ENCODE results near the gene IL1RAPL2.
"Not testable (repeated sequence)": the region's sequence is repeated elsewhere in the genome, so short reads cannot be mapped to it uniquely, and the experiment has no call there.

Gene IL1RAPL2

GRCh38 chrX:105752338-105752956, 1186.4 kb downstream of the IL1RAPL2 start:
- Mint-ChIP-seq H3K27me3 (no peaks in the 10 kb centered on the region), H3K27ac (no peak overlapping the region), H3K9me3 (no peaks in the 10 kb centered on the region), H3K4me1 (no peaks in the 10 kb centered on the region), H3K36me3 (no peaks in the 10 kb centered on the region), H3K4me3 (no peak overlapping the region)
- ATAC-seq (replicated peaks) (no peak), DNase-seq (no peak)

- ATAC-seq (replicated peaks): no peak
- H3K36me3 Mint-ChIP-seq: no peaks in the 10 kb centered on the region
- H3K4me3 Mint-ChIP-seq: no peak overlapping the region
- no peaks in the 10 kb centered on the region for H3K9me3 Mint-ChIP-seq
- no peaks in the 10 kb centered on the region for H3K4me1 Mint-ChIP-seq
- DNase-seq: no peak
- H3K27me3 Mint-ChIP-seq: no peaks in the 10 kb centered on the region
- no peak overlapping the region for H3K27ac Mint-ChIP-seq
These were observed 1187.4 kb downstream of the IL1RAPL2 start for GRCh38 chrX:105753411-105753810.

- H3K4me1 Mint-ChIP-seq: no peaks in the 10 kb centered on the region
- no peaks in the 10 kb centered on the region for H3K9me3 Mint-ChIP-seq
- no peaks in the 10 kb centered on the region for H3K36me3 Mint-ChIP-seq
- H3K27ac Mint-ChIP-seq: no peak overlapping the region
- DNase-seq (no peak), ATAC-seq (replicated peaks) (no peak)
- H3K4me3 Mint-ChIP-seq: no peak overlapping the region
- H3K27me3 Mint-ChIP-seq: no peaks in the 10 kb centered on the region
These were observed 1188.4 kb downstream of the IL1RAPL2 start for GRCh38 chrX:105754286-105754964.

- DNase-seq: no peak
- Mint-ChIP-seq H3K27me3 (no peaks in the 10 kb centered on the region), H3K4me1 (no peaks in the 10 kb centered on the region), H3K4me3 (no peak overlapping the region), H3K9me3 (no peaks in the 10 kb centered on the region), H3K36me3 (no peaks in the 10 kb centered on the region), H3K27ac (no peak overlapping the region)
- no peak for ATAC-seq (replicated peaks)
These were observed 1189.1 kb downstream of the IL1RAPL2 start for GRCh38 chrX:105755109-105755508.

GRCh38 chrX:105758754-105759153, 1192.8 kb downstream of the IL1RAPL2 start:
- Mint-ChIP-seq H3K9me3 (no peaks in the 10 kb centered on the region), H3K4me1 (no peaks in the 10 kb centered on the region), H3K36me3 (no peaks in the 10 kb centered on the region), H3K27ac (no peak overlapping the region), H3K4me3 (no peak overlapping the region), H3K27me3 (no peaks in the 10 kb centered on the region)
- no peak for ATAC-seq (replicated peaks)
- DNase-seq: no peak

GRCh38 chrX:105759598-105759997, 1193.6 kb downstream of the IL1RAPL2 start:
- H3K4me3 Mint-ChIP-seq: no peak overlapping the region

GRCh38 chrX:105765691-105766090, 1199.7 kb downstream of the IL1RAPL2 start:
- DNase-seq (no peak), ATAC-seq (replicated peaks) (no peak)
- H3K4me3 Mint-ChIP-seq: no peak overlapping the region
- H3K27me3 Mint-ChIP-seq: no peaks in the 10 kb centered on the region
- no peaks in the 10 kb centered on the region for H3K4me1 Mint-ChIP-seq
- no peaks in the 10 kb centered on the region for H3K36me3 Mint-ChIP-seq
- H3K27ac Mint-ChIP-seq: no peak overlapping the region
- H3K9me3 Mint-ChIP-seq: peaks cover 0 to 3% of the 10 kb centered on the region in 2 donors

More at GRCh38 chrX:105759598-105759997, 1193.6 kb downstream of the IL1RAPL2 start:
- no peaks in the 10 kb centered on the region for H3K9me3 Mint-ChIP-seq
- no peak for DNase-seq
- H3K27me3 Mint-ChIP-seq: no peaks in the 10 kb centered on the region
- no peak for ATAC-seq (replicated peaks)
- no peaks in the 10 kb centered on the region for H3K36me3 Mint-ChIP-seq
- no peaks in the 10 kb centered on the region for H3K4me1 Mint-ChIP-seq
- no peak overlapping the region for H3K27ac Mint-ChIP-seq

- ATAC-seq (replicated peaks): no peak
- no peak overlapping the region for H3K27ac Mint-ChIP-seq
- no peak for DNase-seq
- no peaks in the 10 kb centered on the region for H3K36me3 Mint-ChIP-seq
- H3K9me3 Mint-ChIP-seq: peaks cover 0 to 3% of the 10 kb centered on the region in 2 donors
- no peaks in the 10 kb centered on the region for H3K27me3 Mint-ChIP-seq
- H3K4me1 Mint-ChIP-seq: no peaks in the 10 kb centered on the region
- H3K4me3 Mint-ChIP-seq: no peak overlapping the region
These were observed 1207.8 kb downstream of the IL1RAPL2 start for GRCh38 chrX:105773801-105774200.

GRCh38 chrX:105775679-105776078, 1209.7 kb downstream of the IL1RAPL2 start:
- no peaks in the 10 kb centered on the region for H3K4me1 Mint-ChIP-seq
- ATAC-seq (replicated peaks) (no peak), DNase-seq (no peak)
- no peaks in the 10 kb centered on the region for H3K36me3 Mint-ChIP-seq
- no peak overlapping the region for H3K27ac Mint-ChIP-seq
- H3K4me3 Mint-ChIP-seq: no peak overlapping the region
- no peaks in the 10 kb centered on the region for H3K9me3 Mint-ChIP-seq
- no peaks in the 10 kb centered on the region for H3K27me3 Mint-ChIP-seq

- ATAC-seq (replicated peaks) (no peak), DNase-seq (no peak)
- Mint-ChIP-seq H3K36me3 (no peaks in the 10 kb centered on the region), H3K4me3 (no peak overlapping the region), H3K27ac (no peak overlapping the region), H3K9me3 (no peaks in the 10 kb centered on the region), H3K27me3 (no peaks in the 10 kb centered on the region), H3K4me1 (no peaks in the 10 kb centered on the region)
These were observed 1215.8 kb downstream of the IL1RAPL2 start for GRCh38 chrX:105781804-105782203.

- not testable (repeated sequence) for H3K4me1 Mint-ChIP-seq; ATAC-seq (replicated peaks); H3K27me3 Mint-ChIP-seq; H3K36me3 Mint-ChIP-seq; DNase-seq; H3K27ac Mint-ChIP-seq; H3K4me3 Mint-ChIP-seq; H3K9me3 Mint-ChIP-seq
These were observed 1230.9 kb downstream of the IL1RAPL2 start for GRCh38 chrX:105796877-105797276.

- no peaks in the 10 kb centered on the region for H3K36me3 Mint-ChIP-seq
- H3K4me3 Mint-ChIP-seq: no peak overlapping the region
- no peak overlapping the region for H3K27ac Mint-ChIP-seq
- peaks cover 3 to 6% of the 10 kb centered on the region in 2 donors for H3K9me3 Mint-ChIP-seq
- H3K27me3 Mint-ChIP-seq: no peaks in the 10 kb centered on the region
- no peak for DNase-seq
- H3K4me1 Mint-ChIP-seq: no peaks in the 10 kb centered on the region
- ATAC-seq (replicated peaks): no peak
These were observed 1237.9 kb downstream of the IL1RAPL2 start for GRCh38 chrX:105803891-105804290.

- ATAC-seq (replicated peaks); H3K4me1 Mint-ChIP-seq; H3K27ac Mint-ChIP-seq; H3K36me3 Mint-ChIP-seq; H3K27me3 Mint-ChIP-seq; H3K4me3 Mint-ChIP-seq; H3K9me3 Mint-ChIP-seq; DNase-seq: not testable (repeated sequence)
These were observed 1239.7 kb downstream of the IL1RAPL2 start for GRCh38 chrX:105805655-105806054.

- Mint-ChIP-seq H3K27me3 (peaks cover 17 to 26% of the 10 kb centered on the region in 2 donors), H3K36me3 (no peaks in the 10 kb centered on the region), H3K27ac (no peak overlapping the region), H3K4me3 (no peak overlapping the region), H3K4me1 (no peaks in the 10 kb centered on the region), H3K9me3 (peaks cover 0 to 2% of the 10 kb centered on the region in 2 donors)
- ATAC-seq (replicated peaks) (no peak), DNase-seq (no peak)
These were observed 1250.5 kb downstream of the IL1RAPL2 start for GRCh38 chrX:105816517-105816916.

All from stimulated activated naive B cell treated with anti-CD40 and anti-IgM and Interleukin-4, amounts not matched to agents 10 μg/mL and 1 μg/mL and 100 μg/mL, for 72 hours (primary cell).